AG04450 (cell line): ENCODE data around the gene GID4. TPM values are rescaled to one million over a fixed set of nuclear protein-coding genes. Genes with fewer than 3 reads are reported as not detected.
A peak's percentile ranks its signal among the peaks of the same experiment; 100 is the strongest.

ENCODE experiments used
- CTCF ChIA-PET: fragments of 300-600, 350-600 bp; formaldehyde crosslinking; extraction: SDS; loops from one replicate; lab custom pipeline; 2022; ENCODE audit warnings: antibody characterized with exemption, inconsistent platforms; lab: Charles Lee
- POLR2A ChIA-PET: fragments of 350-600 bp; formaldehyde crosslinking; extraction: SDS; loops from one replicate; lab custom pipeline; 2021; ENCODE audit warnings: antibody characterized with exemption, inconsistent platforms; lab: Yijun Ruan, JAX
- DNase-seq: peaks from one replicate; pipeline ENCODE4 v3.0.0-alpha.2; 2011; ENCODE audit warnings: low read depth, low spot score
- H3K27ac ChIP-seq: one replicate; pipeline ENCODE4 v1.5.1; 2012; ENCODE audit warnings: low read depth, low read length, control low read depth
- H3K27me3 ChIP-seq: one replicate; pipeline ENCODE4 v1.6.0; 2012; ENCODE audit warnings: low read length; ENCODE audit not compliant: control insufficient read depth, insufficient read depth
- H3K4me3 ChIP-seq: 2 replicates; pipeline ENCODE4 v1.5.1; 2011; ENCODE audit warnings: mild to moderate bottlenecking, low read depth, low read length, control low read depth
- H3K9me3 ChIP-seq: 2 replicates; pipeline ENCODE4 v1.5.1; 2012; ENCODE audit warnings: low read length; ENCODE audit not compliant: control insufficient read depth, insufficient read depth
- CTCF ChIP-seq: IDR thresholded peaks from 2 replicates; pipeline ENCODE4 v1.5.1; 2011; ENCODE audit warnings: low read depth, low read length, control low read depth, inconsistent platforms
- polyA plus RNA-seq: library from polyadenylated mRNA; depleted of rRNA; stranded (reverse); fragments of >200 nt; gene quantifications from 2 replicates; pipeline ENCODE4 v1.2.3, GENCODE V29; 2011

The GID4 gene
- polyA plus RNA-seq, 1 experiment = 7.6 TPM

- Histone ChIP-seq H3K4me3 (no peak overlapping the region), H3K27ac (no peak overlapping the region), H3K9me3 (no peaks in the 10 kb centered on the region), H3K27me3 (no peaks in the 10 kb centered on the region)
- POLR2A ChIA-PET = no interaction called here
- no peak for TF ChIP-seq CTCF
- CTCF ChIA-PET = interaction anchor here (1.5 kb wide), 1 partner anchor 43 kb away, joined by 5 read pairs; no protein-coding TSS in a partner anchor
- DNase-seq = no peak
Measured at GRCh38 chr17:18002171-18002570, 37.0 kb upstream of the GID4 start.

- no peak for DNase-seq
- CTCF ChIA-PET = interaction anchor here (0.6 to 1.1 kb wide), 4 partner anchors 20 to 240 kb away, joined by 3 to 7 read pairs (median 4); no protein-coding TSS in a partner anchor
- Histone ChIP-seq H3K27ac (no peak overlapping the region), H3K9me3 (no peaks in the 10 kb centered on the region), H3K4me3 (no peak overlapping the region), H3K27me3 (no peaks in the 10 kb centered on the region)
- TF ChIP-seq CTCF = no peak
- POLR2A ChIA-PET = no interaction called here
Measured at GRCh38 chr17:18004345-18004744, 34.9 kb upstream of the GID4 start.

GRCh38 chr17:18004884-18005305 is 34.3 kb upstream of the GID4 start:
- Histone ChIP-seq H3K27me3 (no peaks in the 10 kb centered on the region), H3K4me3 (no peak overlapping the region), H3K27ac (no peak overlapping the region), H3K9me3 (no peaks in the 10 kb centered on the region; the same call in 1 of the 2 replicates)
- CTCF ChIA-PET = interaction anchor here (1.1 kb wide), 1 partner anchor 114 kb away, joined by 3 read pairs; no protein-coding TSS in a partner anchor
- TF ChIP-seq CTCF = peak; percentile 53; the same call in 1 of the 2 replicates
- POLR2A ChIA-PET = no interaction called here
- DNase-seq = no peak

- no peak overlapping the region for H3K4me3 ChIP-seq
- H3K27ac ChIP-seq = no peak overlapping the region
- POLR2A ChIA-PET = no interaction called here
- DNase-seq = no peak
- TF ChIP-seq CTCF = no peak
- no peaks in the 10 kb centered on the region for H3K27me3 ChIP-seq
- CTCF ChIA-PET = no interaction called here
- H3K9me3 ChIP-seq = peaks cover 4% of the 10 kb centered on the region
Measured at GRCh38 chr17:18005496-18005895, 33.7 kb upstream of the GID4 start.

GRCh38 chr17:18006495-18007239 is 32.5 kb upstream of the GID4 start:
- no peak for DNase-seq
- ChIA-PET CTCF (no interaction called here), POLR2A (interaction anchor here (0.6 kb wide), 1 partner anchor 15 kb away, joined by 12 read pairs; no protein-coding TSS in a partner anchor)
- TF ChIP-seq CTCF = no peak
- Histone ChIP-seq H3K4me3 (no peak overlapping the region), H3K27ac (no peak overlapping the region), H3K27me3 (no peaks in the 10 kb centered on the region), H3K9me3 (peaks cover 7% of the 10 kb centered on the region)
